K562 (cell line): ENCODE results near the gene PBX2. TPM values are rescaled to one million over a fixed set of nuclear protein-coding genes. Genes with fewer than 3 reads are reported as not detected.

Experiments used
- BACH1 ChIP-seq: fragments of 200-800 bp; sonication (Bioruptor generic); IDR thresholded peaks from 2 replicates; pipeline ENCODE4 v1.6.1; 2016; ENCODE audit warnings: missing genetic modification characterization, missing compliant biosample characterization
- BMI1 ChIP-seq: fragments of 150-350 bp; IDR thresholded peaks from 2 replicates; pipeline ENCODE4 v1.6.1; 2014; ENCODE audit warnings: low read length
- DDX20 ChIP-seq: fragments of 450-650 bp; IDR thresholded peaks from 2 replicates; pipeline ENCODE4 v1.6.1; 2016; ENCODE audit warnings: missing genetic modification characterization, low read depth, mild to moderate bottlenecking, missing compliant biosample characterization, moderate library complexity
- FOS ChIP-seq: IDR thresholded peaks from 3 replicates; pipeline ENCODE4 v1.6.1; 2011; ENCODE audit not compliant: insufficient read length; ENCODE audit errors: extremely low read depth
- KDM5B ChIP-seq: fragments of 200-600 bp; sonication (generic); IDR thresholded peaks from 2 replicates; pipeline ENCODE4 v1.6.1; 2012; ENCODE audit warnings: low read depth, mild to moderate bottlenecking, moderate library complexity, low read length, control low read depth, inconsistent platforms; ENCODE audit not compliant: insufficient replicate concordance
- KLF10 ChIP-seq: fragments of 250-450 bp; sonication (Bioruptor Pico); IDR thresholded peaks from 2 replicates; pipeline ENCODE4 v1.6.1; 2021; ENCODE audit warnings: matching md5 sums
- L3MBTL2 ChIP-seq: fragments of 450-650 bp; IDR thresholded peaks from 2 replicates; pipeline ENCODE4 v1.6.1; 2016; ENCODE audit warnings: mild to moderate bottlenecking, moderate library complexity
- MAFF ChIP-seq: IDR thresholded peaks from 2 replicates; pipeline ENCODE4 v1.6.1; 2012; ENCODE audit warnings: low read length, improper control_type of control experiment
- NR3C1 ChIP-seq: sonication (generic); formaldehyde crosslinking; IDR thresholded peaks from 2 replicates; pipeline ENCODE4 v1.8.1; 2022; ENCODE audit warnings: missing genetic modification reagents
- POLR2A ChIP-seq: fragments of 450-650 bp; conservative IDR thresholded peaks from 2 replicates; pipeline ENCODE4 v1.6.1; 2016
- POLR2AphosphoS2 ChIP-seq: IDR thresholded peaks from 2 replicates; pipeline ENCODE4 v1.6.1; 2012; ENCODE audit warnings: low read length, improper control_type of control experiment
- RNF2 ChIP-seq: sonication (generic); IDR thresholded peaks from 2 replicates; pipeline ENCODE4 v1.6.1; 2016
- TEAD1 ChIP-seq, 2 experiments: fragments of 450-650 bp in 1 of 2; sonication (generic) in 1 of 2; formaldehyde crosslinking; IDR thresholded peaks; 2 replicates each; pipeline versions ENCODE4 v1.4.0 to v1.8.0; 2020 to 2022; ENCODE audit warnings: mild to moderate bottlenecking in 2 of 2, missing genetic modification reagents in 1 of 2
- ZBTB49 ChIP-seq: sonication (generic); formaldehyde crosslinking; IDR thresholded peaks from 2 replicates; pipeline ENCODE4 v1.8.0; 2022; ENCODE audit warnings: missing genetic modification reagents, mild to moderate bottlenecking, borderline replicate concordance
- ZC3H8 ChIP-seq: fragments of 450-650 bp; IDR thresholded peaks from 2 replicates; pipeline ENCODE4 v1.6.1; 2017
- ZKSCAN3 ChIP-seq: fragments of 250-450 bp; sonication (Bioruptor Pico); IDR thresholded peaks from 2 replicates; pipeline ENCODE4 v1.4.0; 2020
- ZNF280A ChIP-seq: fragments of 450-650 bp; IDR thresholded peaks from 2 replicates; pipeline ENCODE4 v1.6.1; 2018; ENCODE audit warnings: mild to moderate bottlenecking, low read depth; ENCODE audit not compliant: partially characterized antibody
- ZNF699 ChIP-seq: fragments of 250-450 bp; sonication (Bioruptor Pico); IDR thresholded peaks from 2 replicates; pipeline ENCODE4 v1.8.0; 2021; ENCODE audit warnings: mild to moderate bottlenecking, moderate library complexity; ENCODE audit not compliant: insufficient replicate concordance
- ZZZ3 ChIP-seq: fragments of 450-650 bp; IDR thresholded peaks from 2 replicates; pipeline ENCODE4 v1.6.1; 2016; ENCODE audit warnings: antibody characterized with exemption, mild to moderate bottlenecking, moderate library complexity
- polyA plus RNA-seq, 8 experiments: library from polyadenylated mRNA; depleted of rRNA in 4 of 8; stranded (reverse) in 5 of 8; unstranded in 3 of 8; fragments of >200 nt; fragmentation: Nextera tagmentation in 2 of 8; fragmentation: Illumina TruSeq in 1 of 8; extraction: Ambion mirVana in 2 of 8; extraction: Trizol in 1 of 8; gene quantifications; 2 replicates each; pipeline versions ENCODE4 v1.2.1 to v1.2.3, GENCODE V29; 2011 to 2014; ENCODE audit warnings: inconsistent platforms in 1 of 8, missing spikeins in 1 of 8
- total RNA-seq, 7 experiments: library from RNA; depleted of rRNA in 6 of 7; stranded (reverse); fragments of >200 nt in 6 of 7; fragmentation: Illumina TruSeq in 2 of 7; extraction: Trizol in 2 of 7; gene quantifications; 2 replicates each; pipeline versions ENCODE4 v1.2.1 to v1.2.3, GENCODE V29; 2011 to 2021; ENCODE audit warnings: low replicate concordance in 1 of 7
- TF ChIP-seq, protein P1 (sequence below): fragments of 250-450 bp; sonication (Bioruptor Pico); IDR thresholded peaks from 2 replicates; pipeline ENCODE4 v1.8.0; 2022; ENCODE audit warnings: inconsistent platforms, mild to moderate bottlenecking, moderate library complexity, borderline replicate concordance
- TF ChIP-seq, protein P2 (sequence below): fragments of 450-650 bp; IDR thresholded peaks from 2 replicates; pipeline ENCODE4 v1.6.1; 2016; ENCODE audit warnings: low read depth, mild to moderate bottlenecking, moderate library complexity
- TF ChIP-seq, protein P3 (sequence below): IDR thresholded peaks from 2 replicates; pipeline ENCODE4 v1.6.1; 2014; ENCODE audit warnings: antibody characterized with exemption

Gene PBX2
- total and polyA plus RNA-seq, 9 of the 15 experiments (the other 6 are each of a cell fraction or from before 2014, with no cell fraction given), result 1.9 to 134 (median 62.5) TPM

- TF ChIP-seq, protein P1, sequence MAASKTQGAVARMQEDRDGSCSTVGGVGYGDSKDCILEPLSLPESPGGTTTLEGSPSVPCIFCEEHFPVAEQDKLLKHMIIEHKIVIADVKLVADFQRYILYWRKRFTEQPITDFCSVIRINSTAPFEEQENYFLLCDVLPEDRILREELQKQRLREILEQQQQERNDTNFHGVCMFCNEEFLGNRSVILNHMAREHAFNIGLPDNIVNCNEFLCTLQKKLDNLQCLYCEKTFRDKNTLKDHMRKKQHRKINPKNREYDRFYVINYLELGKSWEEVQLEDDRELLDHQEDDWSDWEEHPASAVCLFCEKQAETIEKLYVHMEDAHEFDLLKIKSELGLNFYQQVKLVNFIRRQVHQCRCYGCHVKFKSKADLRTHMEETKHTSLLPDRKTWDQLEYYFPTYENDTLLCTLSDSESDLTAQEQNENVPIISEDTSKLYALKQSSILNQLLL (CRISPR knock-in tag), result no peak
- TF ChIP-seq, protein P2, sequence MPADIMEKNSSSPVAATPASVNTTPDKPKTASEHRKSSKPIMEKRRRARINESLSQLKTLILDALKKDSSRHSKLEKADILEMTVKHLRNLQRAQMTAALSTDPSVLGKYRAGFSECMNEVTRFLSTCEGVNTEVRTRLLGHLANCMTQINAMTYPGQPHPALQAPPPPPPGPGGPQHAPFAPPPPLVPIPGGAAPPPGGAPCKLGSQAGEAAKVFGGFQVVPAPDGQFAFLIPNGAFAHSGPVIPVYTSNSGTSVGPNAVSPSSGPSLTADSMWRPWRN, result peak; percentile 79
- TF ChIP-seq KLF10 (CRISPR knock-in tag), result no peak
- peak; percentile 52; the same call in 1 of the 2 replicates for TF ChIP-seq BACH1 (tag)
- no peak for TF ChIP-seq ZBTB49 (CRISPR knock-in tag)
- no peak for TF ChIP-seq KDM5B
- no peak for TF ChIP-seq BMI1
- TF ChIP-seq ZC3H8, result no peak
- TF ChIP-seq ZNF280A, result no peak
- TF ChIP-seq, protein P3, sequence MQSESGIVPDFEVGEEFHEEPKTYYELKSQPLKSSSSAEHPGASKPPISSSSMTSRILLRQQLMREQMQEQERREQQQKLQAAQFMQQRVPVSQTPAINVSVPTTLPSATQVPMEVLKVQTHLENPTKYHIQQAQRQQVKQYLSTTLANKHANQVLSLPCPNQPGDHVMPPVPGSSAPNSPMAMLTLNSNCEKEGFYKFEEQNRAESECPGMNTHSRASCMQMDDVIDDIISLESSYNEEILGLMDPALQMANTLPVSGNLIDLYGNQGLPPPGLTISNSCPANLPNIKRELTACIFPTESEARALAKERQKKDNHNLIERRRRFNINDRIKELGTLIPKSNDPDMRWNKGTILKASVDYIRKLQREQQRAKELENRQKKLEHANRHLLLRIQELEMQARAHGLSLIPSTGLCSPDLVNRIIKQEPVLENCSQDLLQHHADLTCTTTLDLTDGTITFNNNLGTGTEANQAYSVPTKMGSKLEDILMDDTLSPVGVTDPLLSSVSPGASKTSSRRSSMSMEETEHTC, result no peak
- TF ChIP-seq POLR2A, result no peak; the same call in 1 of the 2 replicates
- TF ChIP-seq NR3C1, result no peak
- TF ChIP-seq POLR2AphosphoS2, result peak; percentile 18; the same call in 1 of the 2 replicates
- TF ChIP-seq TEAD1 (CRISPR knock-in tag; IDR thresholded peaks at IDR 0.05), result peak in 1 of 2 experiments; percentile 52; a peak in 1 of 4 replicates
- no peak for TF ChIP-seq DDX20 (tag)
- no peak for TF ChIP-seq ZZZ3
- TF ChIP-seq MAFF, result no peak; the same call in 1 of the 2 replicates
- peak; percentile 75 for TF ChIP-seq L3MBTL2
- TF ChIP-seq ZKSCAN3 (CRISPR knock-in tag), result no peak
- TF ChIP-seq RNF2, result peak; percentile 89
- TF ChIP-seq FOS, result no peak
- no peak for TF ChIP-seq ZNF699 (CRISPR knock-in tag)
Measured at GRCh38 chr6:32167761-32168262, 22.2 kb downstream of the PBX2 start (continued).
